GM19193 (cell line): ENCODE data around the gene PDGFRB.

Source experiments
- POLR2A ChIP-seq: IDR thresholded peaks from 4 replicates; pipeline ENCODE4 v1.6.1; 2011; ENCODE audit not compliant: insufficient read depth, insufficient read length; ENCODE audit errors: extremely low read depth

Gene PDGFRB

DNA sequence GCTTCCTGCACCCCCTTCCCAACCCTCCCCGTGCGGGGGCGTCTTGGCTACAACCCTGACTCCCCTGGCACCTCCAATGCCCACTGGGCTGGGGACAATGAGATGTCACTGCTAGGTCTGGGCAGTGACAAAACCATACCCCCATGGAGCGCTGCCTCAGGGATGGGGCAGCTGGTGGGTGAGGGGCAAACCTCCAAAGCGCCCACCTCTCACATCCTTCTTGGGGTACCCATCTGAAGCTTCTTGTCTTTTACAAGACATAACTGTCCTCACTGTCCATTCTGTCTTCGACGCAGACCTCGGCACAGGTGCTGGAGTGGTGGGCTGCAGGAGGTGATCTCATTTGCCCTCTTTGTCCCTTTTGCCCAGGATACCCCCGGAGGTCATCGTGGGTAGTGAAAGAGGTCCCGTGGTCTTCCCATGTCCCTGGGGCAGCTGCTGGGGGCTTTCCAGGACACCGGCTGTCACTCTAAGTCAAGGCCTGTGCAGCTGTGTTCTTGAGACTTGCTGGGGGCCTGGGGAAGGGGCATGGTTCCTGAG, 41.5 kb downstream of the PDGFRB start:
- no peak for TF ChIP-seq POLR2A

DNA sequence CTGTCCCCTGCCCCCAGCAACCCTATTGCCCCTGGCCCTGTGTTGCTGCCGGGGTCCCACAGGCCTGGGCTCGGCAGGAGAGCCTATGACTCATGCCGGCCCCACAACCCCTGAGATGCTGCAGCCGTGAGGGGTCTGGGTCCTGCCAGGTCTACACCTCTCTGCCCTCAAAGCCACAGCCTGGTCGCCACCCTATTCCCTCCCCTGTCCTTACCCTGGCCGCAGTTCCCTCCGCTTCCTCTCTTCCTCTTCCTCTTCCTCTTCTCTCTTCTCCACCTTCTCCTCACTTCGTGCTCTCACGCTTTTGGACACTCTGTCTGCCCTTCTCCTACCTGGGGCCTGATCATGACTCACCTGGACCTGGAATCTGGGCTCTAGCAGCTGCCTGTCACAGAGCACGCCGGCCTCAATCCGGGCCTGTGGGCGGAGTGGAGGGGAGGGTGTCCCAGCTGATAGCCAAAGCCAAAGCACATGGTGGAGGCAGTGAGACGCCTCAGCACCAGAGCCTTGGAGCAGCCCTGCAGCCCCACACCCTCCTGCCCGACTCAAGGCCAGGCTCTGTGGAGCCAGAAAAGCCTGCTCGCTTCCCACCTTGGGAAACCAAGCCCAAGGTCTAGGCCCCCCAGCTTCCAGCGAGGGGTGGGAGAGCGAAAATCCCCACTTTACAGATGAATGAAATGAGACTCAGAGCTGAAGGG, 42.4 kb downstream of the PDGFRB start:
- TF ChIP-seq POLR2A = no peak

DNA sequence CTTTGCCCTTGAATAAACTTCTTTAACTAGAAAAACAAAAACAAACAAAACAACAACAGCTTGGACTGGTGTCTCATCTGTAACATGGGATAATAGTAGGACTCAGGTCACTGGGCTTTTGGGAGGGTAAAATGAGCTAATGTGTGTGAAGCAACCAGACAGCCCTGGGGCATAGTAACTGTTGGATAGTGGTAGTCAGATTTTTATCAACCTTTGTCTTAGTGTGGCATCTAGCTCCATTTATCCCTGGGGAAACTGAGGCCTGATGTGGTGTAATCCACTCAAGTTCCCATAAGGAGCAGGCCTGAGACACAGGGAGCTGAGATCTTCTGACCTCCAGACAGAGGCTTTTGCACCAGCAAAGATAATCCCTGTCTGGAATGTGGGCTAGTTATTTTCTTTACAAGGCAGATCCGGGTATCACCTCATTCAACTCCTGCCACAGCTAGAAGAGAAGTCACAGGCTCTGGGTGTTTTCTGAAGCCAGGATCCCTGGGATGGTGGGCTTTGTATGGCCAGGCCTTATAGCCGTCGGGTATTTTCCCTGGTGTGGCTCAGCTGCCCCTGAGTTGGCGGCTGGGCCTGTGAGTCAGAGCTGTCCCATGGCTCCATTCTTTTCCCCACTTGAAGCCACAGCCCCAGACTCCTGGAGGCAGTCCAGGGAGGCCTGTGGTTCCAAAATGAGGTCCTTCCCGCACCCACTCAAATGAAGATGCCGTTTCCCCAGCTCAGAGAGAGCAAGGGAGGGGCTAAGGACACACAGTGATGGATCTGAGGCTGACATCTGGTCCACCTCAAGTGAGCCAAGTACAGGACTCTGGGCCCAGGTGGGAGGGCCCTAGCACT, 43.2 kb downstream of the PDGFRB start:
- TF ChIP-seq POLR2A = no peak

DNA sequence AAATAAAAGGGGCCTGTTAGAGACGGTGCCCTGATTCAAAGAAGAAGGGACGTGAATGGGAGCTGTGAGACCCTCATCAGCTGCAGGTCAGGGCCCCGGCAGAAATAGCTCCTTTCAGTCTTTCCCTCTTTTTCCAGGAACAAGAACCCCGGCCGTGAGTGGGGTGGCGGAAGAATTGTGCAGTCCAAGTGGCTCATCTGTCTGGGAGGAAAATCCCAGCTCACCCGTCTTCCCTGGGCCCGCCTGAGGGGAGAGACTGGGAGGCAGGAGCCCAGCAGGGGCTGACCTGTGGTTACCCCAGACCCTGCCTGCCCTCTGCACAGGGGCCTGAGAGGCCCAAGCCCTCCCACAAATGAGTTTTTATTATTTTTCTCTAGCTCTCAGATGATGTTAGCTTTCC, 44.5 kb downstream of the PDGFRB start:
- no peak for TF ChIP-seq POLR2A

DNA sequence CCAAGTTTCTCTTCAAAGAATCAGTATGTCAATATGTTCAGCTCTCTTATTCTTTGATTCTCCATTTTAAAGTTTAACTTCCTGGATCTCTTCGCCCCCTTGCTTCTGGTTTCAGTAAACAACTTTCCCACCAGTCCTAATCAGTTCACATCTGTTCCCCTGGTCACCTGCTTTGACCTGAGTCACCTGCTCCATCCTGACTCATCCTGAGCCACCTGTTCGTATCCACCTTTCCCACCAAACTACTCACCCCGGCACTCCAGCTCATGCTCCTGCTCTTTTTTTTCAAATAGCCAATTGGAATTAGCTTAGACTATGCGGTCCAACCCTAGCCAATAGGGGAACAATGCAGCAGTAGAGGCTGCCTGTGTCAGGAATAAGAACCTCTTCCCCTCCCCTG, 45.7 kb downstream of the PDGFRB start:
- no peak for TF ChIP-seq POLR2A

DNA sequence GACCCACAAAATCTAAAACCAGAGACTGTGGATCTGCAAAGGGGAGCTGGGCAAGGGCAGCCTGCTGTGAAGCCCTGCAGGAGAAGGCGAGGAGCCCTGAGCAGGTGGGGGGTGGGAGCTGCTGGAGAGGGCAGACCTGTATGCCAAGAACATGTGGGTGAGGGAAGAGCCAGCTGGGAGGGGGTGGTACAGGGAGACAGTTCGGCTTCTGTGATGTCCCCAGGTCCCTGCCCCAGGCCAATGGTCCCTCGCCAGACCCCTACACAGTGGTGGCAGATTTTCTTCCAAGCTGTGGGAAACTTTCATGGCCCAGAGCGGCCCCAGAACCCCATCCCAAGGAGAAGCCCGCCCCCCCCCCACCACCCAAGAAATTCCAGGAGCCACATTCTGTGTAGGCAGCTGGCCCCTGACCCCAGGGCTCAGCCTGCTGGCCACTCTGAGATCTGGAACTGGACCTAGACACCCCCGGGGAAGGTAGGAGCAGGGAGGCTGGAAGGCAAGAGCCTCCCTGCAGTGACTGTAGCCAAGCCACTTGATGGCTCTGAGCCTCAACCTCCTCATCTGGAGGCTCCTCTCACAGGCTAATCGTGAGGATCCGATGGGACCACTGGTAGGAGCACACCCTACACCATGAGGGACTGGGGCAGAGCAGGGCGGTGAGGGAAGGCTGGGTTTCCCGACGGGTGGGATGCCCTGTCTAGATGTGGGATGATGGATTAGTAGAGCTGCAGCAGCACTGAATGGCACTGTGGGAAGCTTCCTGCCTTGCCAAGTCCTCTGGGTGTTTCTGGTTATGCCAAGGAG, 46.7 kb downstream of the PDGFRB start:
- TF ChIP-seq POLR2A = no peak

DNA sequence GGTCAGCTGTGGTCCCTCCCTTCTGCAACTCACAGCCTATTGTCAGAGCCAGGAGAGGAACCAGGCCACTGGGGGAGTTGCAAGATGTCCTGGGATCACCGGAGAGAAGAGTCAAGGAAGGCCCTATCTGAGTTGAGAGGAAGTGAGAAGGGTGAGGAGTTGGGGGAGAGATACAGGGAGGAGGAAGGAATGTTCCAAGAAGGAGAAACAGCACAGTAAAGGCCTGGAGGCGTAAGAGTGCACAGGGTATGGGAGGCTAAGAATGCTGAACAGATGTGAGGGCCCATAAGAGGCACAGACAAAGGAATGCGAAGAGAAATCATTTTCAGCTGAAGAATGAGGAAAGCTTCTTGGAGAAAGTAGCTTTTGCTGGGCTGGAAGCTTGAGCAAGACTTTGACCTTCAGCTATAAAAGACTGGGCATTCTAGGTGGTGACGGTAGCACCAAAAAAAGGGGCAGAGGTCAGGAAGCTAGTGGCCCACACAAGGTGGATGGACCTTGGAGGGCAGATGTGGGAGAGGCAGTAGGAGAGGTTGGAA, 47.7 kb downstream of the PDGFRB start:
- TF ChIP-seq POLR2A = no peak

DNA sequence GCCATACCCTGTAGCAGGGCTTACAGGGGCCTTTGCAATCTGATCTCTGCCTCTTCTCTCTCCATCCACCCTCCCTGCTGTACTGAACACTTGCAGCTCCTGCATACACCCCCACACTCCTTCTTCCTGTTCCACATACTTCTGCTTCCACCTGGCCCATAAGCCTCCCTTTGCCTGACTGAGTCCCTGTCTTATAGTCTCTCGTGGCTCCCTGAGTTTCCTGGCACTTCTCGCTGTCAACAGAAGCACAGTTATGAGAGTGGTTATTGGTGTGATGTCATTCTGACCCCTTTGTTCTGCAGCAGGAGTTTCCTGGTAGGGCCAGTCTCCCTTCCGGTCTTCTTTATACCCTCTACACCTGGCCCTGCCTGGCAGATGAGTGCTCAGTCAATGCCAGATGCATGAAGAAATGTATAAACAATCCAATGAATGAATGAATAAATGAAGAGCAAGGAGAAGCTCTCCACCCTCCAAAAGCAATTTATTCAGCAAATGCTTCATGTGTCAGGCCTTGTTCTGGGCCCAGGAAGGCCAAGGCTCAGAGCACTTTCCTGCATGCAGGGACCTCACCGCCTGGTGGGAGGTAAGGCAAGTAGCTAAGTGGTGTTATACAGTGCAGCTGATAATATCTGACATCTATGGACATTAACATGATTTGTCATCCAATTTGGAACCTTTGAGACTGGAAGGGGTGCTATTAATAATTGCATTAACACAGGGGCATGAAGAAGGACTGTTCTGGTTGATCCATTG, 48.8 kb downstream of the PDGFRB start:
- TF ChIP-seq POLR2A = no peak

DNA sequence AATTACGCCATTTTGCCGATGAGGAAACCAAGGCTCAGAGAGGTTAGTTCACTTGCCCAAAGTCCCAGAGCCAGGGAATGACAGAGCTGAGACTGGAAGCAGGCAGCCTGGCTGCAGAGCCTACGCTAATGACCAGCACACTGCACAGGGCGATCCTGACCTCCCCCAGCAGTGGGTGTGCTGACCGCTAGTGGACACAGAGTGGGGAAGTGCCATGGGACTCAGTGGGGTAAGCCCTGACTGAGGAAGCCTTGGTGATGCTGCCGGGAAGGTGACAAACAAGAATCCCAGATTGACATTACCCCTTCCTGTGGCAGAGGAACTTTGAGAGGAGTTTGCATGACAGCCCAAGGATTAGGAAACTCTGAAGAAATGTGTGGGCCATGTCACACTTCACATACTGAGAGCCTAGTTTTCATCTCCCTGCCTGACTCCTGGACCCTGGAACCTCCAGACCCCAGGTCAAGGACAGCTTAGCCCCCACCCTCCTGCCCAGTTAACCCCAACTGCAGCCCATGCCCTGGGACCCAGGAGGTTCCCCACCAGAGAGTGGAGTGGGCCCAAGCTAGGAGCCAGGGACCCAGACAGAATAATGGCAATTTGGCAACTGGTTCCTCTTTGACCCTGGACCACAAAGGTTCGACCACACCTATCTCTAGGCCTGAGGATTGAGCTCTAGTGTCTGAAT, 49.6 kb downstream of the PDGFRB start:
- TF ChIP-seq POLR2A = no peak

DNA sequence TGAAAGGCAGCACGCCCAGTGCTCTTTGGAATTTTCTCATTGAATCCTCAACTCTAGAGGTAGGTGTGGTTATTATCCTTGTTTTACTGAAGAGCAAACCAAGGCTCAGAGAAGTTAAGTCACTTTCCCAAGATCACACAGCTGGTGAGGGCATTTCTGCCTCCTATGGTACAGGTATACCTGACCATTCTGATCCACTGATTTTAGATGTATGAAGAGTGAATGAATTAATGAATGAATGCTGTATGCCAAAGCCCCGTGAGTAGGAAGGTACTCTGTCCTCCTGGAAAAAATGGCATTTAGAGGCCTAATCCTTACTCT, 51.1 kb downstream of the PDGFRB start:
- TF ChIP-seq POLR2A = no peak

DNA sequence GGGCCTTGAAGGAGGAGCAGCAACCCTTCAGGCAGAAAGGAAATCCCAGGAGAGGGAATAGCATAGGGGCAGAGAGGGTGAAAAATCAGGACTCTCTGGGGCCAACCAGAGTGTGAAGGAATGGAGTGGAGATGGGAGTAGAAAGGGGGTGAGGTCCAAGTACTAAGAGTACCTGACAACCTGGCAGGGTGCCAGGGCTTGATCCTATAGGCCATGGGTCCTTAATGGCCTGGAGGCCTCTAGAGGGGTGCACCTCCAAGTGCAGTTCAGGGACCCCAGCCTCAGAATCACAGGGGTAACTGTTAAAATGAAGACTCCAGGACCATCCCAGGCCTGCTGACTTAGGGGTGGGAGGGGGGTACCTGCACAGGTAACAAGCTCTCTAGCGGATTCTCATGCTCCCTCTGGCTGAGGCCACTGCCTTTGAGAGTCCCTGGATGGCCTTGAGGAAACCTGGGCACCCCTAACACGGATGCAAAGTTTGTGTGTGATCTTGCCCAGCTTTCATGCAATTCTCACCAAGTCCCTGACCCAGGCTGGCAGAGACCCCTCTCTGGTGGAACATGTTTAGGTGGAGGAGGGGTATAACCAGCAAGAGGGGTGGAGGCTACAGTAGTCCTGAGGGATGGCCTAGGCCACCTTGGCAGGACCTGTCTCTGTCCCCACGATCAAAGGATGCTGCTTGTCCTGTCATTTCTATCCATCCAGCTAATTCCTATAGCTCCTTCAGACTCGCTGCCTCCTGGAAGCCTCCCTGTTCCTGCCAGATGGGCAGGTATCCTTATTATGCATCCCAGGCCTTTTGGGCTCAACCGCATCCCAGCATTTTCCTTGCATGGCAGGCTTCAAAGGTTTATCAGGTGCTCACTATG, 51.7 kb downstream of the PDGFRB start:
- TF ChIP-seq POLR2A = no peak

DNA sequence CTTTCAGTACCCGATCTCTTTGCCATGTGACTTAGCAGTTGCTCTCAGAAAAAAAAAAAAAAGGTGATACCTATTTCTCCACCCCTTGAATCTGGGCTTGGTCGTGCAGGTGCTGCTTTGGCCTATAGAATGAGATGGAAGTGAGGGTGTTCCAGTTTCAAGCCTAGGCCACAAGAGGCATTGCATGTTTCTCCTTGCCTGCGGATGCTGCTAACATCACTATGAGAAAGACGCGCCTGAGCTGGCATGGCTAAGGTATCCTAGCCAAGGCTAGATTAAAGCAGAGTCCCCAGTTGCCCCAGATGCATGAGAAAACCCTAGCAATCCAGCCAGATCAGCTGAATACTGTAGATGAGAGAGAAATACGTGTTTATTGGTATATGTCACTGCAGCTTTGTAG, 54.6 kb downstream of the PDGFRB start:
- TF ChIP-seq POLR2A = no peak

DNA sequence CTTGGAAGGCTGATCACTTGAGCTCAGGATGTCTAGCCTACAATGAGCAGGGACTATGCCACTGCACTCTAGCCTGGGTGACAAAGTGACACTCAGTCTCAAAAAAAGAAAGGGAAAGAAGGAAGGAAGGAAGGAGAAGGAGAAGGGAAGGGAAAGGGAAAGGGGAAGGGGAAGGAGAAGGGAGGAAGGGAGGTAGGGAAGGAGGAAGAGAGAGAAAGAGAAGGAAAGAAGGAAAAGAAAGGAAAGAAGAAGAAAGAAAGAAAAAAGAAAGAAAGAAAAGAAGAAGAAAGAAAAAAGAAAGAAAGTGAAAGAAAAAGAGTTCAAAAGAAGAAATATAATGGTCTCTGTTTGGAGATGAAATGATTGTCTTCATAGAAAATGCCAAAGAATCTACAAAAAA, 58.5 kb downstream of the PDGFRB start:
- TF ChIP-seq POLR2A = no peak
